Stimulated activated CD8-positive, alpha-beta memory T cell treated with anti-CD3 and anti-CD28 coated beads, Interleukin-4, amount 100 ng/mL, for 4 hours (primary cell): ENCODE results near the gene VRK3.
"Not testable (repeated sequence)": the region's sequence is repeated elsewhere in the genome, so short reads cannot be mapped to it uniquely, and the experiment has no call there.

ENCODE experiments used
- DNase-seq, 2 donors: peaks; one replicate each; pipeline ENCODE4 v3.0.0-alpha.2; 2020; ENCODE audit warnings: low read depth in 2 of 2, low spot score in 1 of 2

VRK3 gene

DNA sequence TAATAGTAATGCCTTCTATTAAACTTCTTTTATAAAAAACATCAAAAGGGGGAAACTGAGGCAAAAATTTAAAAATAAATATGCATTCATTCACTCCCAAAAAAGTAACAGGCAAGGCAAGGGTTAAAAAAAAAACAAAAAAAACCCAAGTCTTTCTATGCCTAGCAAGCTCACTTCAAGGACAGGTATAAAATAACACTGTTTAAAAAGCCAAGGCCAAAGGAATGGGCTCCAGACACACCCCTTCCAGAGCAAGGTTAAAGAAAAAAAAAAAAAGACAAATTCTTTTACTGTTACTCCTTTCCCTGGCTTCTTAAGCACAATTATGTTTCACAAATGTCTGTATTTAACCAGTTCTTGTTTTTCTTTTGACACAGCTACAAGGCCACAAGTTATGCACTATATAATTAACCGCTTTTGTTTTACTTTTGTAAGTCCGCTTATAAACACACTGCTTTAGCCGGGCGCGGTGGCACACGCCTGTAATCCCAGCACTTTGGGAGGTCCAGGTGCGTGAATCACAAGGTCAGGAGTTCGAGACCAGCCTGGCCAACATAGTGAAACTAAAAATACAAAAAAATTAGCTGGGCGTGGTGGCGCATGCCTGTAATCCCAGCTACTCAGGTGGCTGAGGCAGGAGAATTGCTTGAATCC, 67.8 kb downstream of the VRK3 start:
- no peak for DNase-seq

DNA sequence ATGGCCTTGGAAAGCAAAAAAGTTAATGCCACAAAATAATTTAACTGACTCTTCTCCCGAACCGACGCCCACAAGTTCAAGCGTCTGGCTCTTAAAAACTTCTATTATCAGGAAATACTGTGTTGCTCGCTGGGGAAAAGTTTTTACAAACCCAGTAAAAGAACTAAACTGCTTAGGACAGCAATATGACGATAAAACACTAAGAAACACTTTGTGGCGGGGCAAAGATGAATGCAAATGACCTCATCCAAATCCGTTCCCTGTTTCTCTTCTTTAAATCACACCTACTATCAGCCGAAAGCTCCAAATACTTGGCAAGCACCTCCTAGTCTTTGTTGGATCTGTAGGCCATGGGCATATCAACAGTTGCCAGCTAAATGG, 69.1 kb downstream of the VRK3 start:
- DNase-seq = no peak

DNA sequence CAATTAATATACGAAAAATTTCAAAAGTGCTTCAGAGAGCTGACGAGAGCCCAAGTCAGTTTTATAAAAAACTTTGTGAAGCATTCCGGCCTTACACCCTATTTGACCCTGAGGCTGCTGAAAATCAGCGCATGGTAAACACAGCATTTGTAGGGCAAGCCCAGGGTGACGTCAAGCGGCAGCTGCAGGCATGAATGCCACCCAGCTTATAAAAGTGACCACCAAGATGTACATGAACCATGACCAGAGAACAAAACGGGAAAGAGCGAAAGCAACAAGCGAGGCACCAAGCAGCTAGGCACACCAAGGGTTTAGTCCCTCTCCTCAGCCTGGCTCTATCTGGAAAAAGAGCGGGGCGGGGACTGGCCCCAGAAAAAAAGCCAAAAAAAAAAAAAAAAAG, 70.2 kb downstream of the VRK3 start:
- no peak for DNase-seq

DNA sequence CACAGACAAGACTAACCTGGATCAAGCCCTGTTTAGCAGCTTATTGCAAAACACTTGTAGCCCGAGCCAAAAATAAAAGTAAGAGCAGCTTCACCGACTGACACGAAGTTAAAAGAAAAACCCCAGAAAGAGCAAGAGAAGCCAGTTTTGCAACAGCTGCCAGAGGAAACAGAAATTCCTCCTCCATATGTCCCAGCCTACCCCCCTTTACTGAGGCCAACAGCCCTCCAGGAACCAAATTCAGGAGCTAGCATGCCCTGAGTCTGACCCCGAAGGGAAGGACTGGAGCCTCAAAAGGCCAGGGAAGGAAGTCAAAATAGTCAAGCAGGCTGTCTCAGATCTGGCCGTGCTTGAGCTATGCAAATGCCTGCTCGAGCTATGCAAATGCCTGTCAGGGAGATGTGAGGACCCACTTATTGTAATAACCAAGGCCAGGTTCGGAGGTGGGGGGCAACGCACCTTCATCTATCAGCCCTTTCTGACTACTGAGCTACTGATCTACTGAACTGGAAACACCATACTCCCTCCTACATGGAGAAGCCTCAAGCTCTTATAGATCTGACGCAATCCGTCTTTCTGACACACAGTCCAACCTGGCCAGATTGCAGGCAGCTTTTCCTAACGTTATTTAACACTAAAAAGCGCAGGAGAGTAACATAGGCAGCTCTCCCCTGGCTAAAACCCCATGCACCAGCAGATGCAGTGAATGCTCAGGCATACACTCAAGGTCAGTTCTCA, 70.9 kb downstream of the VRK3 start:
- no peak for DNase-seq

DNA sequence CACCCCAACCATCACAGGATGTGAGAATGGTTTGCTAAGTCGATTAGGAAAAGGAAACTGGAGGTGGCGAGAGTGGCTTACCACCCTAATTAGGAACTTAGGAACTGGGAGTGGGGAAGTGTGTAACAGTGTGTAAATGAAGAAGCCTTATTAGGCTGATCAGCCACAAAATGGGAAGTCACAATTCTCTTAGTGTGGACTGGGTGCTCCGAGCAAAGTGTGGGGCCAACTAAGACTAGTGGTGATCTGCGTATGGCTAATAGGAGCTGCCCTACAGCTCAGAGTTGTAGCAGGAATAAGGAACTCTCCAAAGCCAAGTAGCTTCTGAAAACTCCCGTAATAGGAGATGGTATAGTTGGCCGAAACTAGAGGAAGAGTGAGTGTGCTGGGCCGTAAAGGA, 71.8 kb downstream of the VRK3 start:
- no peak for DNase-seq

DNA sequence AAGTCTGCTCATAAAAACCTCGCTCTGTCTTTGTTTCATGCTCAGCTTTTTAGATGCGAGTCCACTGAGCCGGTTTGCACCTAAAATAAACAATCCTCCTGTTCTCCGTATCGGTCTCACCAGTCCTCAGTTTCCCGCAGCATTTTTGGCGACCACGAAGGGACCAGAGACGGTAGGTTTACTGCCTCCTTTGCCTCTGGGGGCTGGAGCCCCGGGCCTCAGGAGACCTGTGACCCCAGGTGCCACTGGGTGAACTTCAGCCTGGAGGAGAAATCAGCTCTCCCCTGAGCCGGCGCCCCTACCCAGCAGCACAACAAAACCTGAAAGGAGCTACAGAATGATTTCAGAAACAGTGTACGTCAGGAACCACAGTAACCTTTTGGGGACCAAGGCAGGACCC, 72.3 kb downstream of the VRK3 start:
- DNase-seq = no peak

DNA sequence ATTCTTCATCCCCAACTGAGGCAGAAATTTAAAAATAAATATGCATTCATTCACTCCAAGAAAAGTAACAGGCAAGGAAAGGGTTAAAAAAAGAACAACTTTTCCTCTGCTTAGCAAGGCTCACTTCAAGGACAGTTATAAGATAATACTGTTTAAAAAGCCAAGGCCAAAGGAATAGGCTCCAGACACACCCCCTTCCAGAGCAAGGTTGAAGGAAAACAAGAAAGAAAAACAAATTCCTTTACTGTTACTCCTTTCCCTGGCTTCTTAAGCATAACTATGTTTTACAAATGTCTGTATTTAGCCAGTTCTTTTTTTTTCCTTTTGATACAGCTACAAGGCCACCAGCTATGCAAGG, 72.7 kb downstream of the VRK3 start:
- DNase-seq = no peak

DNA sequence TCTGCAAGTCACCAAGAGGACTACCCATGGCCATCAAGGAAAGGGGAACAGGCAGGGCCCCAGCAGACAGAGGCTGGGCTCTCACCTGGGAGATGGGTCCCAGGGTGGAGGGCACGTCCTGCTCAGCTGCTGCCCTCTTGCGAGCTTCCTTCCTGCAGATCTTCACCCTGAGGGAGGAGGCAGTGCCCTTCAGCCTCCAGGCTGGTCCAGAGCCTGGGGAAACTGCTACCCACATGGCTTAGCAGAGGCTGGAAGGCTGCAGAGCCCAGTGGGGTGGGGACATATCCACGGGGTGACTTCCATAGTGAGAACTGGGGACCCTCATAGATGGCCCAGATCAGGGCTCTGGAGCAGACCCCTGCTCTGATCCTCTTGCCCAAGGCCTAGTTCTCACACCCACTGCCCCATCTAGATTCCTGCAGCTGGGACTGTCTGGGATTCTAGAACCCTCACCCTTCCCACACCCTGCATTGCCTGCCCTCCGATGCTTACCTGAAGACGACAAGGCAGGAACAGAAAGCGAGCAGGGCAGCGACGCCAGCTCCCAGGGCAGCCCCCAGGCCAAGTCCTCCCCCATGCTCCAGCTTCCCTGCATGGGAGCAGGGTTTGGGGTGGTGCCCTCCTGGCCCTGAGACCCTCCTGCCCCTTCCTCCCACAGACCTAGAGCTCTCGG, 73.2 kb downstream of the VRK3 start:
- DNase-seq = no peak

DNA sequence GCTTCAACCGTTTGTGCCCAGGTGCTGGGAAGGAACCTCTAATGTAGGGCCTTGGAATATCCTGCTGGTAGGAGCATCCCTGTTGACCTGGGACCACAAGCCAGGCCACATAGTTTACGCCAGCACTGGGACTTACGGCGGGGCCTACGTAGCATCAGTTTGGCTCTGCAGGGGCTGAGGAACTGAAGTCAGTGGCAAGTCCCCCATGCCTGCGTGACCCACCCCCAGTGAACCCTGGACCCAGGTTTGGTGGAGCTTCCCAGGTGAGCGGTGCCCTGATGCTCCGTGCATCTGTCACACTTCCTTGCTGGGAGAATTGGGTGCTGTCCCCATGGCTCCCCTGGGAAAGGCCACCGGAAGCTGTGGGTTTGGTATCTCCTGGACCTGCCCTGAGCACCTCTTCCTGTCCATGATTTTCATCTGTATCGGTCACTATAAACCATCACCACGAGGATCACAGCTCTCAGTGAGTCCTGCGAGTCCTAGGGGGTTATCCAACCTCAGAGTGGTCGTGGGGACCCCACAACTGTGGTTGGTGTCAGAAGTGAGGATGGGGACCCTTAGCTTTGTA, 74.1 kb downstream of the VRK3 start:
- DNase-seq = no peak

DNA sequence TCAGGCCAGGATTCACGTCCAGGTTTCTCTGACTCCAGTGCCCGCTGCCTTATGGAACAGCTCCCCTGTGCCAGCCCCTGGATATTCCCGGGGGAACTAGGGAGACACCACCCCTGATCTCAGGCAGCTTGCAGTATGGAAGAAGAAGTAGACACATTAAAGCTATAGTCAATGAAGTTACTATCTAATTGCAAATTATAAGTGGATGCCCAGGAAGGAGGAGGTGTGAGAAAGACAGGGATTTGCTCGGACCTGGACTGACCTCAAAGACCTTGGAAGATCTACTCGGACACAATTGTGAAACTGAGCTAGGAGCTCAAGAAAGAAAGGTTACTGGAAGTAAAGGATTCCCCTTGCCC, 74.6 kb downstream of the VRK3 start:
- no peak for DNase-seq

DNA sequence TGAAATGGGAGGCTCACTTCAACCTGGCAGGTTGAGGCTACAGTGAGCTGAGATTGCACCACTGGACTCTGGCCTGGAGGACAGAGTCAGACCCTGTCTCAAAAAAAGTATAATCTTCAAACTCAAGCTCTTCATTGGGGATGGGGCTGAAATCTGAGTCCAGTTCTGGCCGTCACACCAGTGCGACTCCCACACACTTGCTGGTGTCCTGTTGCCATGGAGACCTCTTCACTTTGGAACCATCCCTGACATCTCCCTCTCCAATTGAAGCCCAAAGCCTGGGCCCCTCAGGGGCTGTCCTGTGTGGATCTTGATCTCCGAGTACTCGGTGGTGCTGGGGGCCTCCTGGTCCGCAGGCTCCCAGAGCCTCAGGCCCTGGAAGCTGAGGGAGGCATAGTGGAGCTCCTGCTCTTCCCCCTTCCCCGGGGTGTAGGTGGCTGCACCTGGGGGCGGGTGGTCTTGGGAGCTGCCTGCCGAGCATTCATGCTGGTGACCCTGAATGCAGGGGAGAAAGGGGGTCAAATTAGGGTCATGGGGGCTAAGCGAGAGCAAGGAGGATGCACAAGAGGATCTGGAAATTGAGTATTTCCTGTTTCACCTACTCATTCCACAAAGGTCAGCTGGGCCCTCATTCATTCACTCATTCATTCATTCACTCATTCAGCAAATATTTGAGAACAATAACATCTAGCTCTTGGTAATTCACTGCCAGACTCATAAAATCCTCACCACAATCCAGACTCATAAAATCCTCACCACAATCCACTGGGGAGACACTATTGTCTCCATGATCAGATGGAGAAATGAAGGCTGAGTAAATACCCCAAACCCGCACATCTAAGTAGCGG, 75.2 kb downstream of the VRK3 start:
- DNase-seq = no peak

DNA sequence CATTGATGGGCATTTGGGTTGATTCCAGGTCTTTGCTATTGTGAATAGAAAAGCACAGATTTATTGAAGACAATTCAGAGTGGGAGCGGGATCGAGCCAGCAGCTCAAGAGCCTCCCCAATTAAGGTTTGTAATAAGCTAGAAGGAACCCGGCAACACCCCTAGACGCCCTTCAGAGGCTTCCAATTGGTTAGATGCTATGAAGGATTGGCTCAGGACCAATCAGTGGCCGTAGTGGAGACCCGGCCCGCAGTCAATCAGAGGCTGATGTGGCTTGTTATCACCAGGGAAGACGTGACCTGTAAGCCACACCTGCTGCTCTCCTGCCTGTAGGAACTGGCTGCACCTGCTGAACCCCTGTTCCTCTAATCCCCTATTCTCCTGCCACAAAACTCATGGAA, 78.8 kb downstream of the VRK3 start:
- no peak for DNase-seq

DNA sequence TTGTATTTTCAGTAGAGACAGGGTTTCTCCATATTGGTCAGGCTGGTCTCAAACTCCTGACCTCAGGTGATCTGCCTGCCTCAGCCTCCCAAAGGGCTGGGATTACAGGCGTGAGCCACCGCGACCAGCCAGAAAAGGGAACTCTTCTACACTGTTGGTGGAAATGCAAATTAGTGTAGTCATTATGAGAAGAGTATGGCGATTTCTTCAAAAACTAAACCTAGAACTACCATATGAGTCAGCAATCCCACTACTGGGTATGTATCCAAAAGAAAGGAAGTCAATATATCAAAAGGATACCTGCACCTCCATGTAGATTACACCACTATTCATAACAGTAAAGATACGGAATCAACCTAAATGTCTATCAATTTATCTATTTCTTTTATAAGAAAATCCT, 80.6 kb downstream of the VRK3 start:
- DNase-seq = not testable (repeated sequence)

DNA sequence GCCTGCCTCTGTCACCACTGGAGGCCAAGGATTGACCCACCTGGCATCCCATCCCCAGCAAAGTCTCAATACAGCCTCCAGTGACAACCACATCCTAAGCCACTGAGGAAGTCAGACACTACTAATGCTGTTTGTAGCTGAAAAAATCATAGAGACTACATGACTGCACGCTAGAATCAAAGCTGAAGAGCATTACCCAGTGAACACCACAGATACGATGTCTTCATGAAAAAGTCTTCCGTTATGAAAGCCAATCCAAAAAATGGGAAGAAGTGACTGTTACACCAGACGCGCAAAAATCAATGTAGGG, 84.7 kb downstream of the VRK3 start:
- DNase-seq = no peak

DNA sequence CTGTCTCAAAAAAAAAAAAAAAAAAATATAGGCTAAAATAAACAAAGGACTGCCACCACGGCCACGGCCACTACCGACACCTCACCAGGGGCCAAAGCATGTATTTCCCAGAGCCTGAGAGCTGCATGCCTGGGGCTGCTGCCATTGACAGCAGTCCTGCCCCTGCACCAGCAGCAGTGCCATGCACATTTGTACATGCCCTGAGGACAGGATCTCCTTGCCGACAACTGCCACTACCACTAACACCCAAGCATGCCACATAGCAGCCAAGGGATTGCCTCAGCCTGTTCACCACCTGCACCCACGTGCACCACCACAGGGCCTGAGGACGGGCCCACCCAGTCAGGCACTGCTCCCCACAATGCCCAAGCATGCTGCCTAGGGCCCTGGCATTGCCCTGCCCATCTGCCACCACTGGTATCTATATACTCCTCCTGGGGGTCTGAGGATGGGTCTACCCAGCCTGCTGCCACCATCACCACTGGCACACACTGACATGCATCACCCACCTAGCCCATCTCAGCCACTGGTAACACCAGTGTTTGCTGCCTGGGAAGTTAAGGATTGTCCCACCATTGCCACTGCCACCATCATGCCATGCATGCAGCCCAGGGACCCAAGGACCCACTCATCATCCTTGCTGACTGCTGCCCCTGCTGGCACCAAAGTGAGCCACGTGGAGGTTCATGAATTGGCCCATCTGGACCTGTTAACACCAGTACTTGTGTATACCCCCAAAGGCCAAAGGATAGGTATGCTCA, 85.3 kb downstream of the VRK3 start:
- no peak for DNase-seq

DNA sequence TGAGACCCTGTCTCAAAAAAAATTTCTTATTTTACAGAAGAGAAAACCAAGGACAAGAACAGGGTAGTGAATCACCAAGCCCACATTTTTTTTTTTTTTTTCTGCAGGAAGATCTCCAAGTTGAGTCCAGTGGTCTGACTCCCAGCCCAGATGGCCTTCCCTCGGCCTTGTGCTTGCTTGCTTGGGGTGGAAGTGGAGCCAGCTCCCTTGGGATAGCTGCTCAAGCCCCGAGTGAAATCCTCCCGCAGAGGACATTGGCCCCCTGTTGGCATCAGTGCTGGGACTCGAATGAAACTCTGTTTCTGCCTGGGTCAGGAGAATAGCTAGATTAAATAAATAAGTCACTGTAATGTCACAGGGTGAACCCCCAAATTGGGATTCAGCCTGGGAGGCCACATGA, 86.5 kb downstream of the VRK3 start:
- no peak for DNase-seq

DNA sequence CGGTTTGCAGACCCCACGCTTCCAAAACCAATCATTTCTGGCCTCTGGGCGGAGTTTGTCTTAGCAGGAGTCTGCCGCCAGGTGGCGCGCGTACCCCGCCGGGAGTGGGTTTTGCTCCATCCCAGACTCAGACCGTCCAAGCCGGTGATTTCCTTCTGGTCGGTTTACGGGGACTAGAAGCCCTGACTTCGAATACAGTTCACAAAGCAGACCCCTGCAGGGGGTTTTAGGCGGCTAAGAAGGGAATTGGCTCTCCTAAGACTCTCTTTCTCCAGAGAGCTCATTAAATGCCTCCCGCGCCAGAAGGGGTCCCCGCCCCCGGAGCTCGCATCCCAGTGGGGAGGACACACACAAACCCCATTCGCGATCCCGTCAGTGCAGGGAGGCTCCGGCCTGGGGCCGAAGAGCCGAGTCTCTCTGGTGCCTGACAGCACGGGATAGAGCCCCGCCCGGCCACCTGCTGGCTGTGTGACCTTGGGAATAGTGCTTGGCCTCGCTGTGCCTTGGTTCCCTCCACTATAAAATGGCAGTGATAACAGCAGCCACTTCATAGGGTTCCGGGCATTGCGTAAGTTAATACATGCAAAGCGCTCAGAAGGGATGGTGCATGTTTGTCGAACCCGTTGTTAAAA, 87.3 kb downstream of the VRK3 start:
- peak; percentile 44 to 65 for DNase-seq

DNA sequence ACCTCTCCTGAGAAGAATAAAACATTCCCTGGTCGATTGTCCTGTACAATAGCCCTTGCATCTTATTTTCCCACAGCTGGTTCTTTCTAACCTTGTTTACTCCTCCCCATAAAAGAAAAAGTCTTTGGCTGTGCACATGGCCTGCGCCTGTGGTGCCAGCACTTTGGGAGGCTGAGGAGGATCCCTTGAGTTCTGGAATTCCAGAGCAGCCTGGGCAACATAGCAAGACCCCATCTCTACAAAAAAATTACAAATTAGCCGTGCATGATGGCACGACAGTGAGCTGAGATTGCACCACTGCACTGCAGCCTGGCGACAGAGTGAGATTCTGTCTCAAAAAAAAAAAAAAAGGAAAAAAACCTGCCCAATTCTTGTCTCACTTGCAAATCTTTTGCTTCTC, 88.6 kb downstream of the VRK3 start:
- no peak for DNase-seq

DNA sequence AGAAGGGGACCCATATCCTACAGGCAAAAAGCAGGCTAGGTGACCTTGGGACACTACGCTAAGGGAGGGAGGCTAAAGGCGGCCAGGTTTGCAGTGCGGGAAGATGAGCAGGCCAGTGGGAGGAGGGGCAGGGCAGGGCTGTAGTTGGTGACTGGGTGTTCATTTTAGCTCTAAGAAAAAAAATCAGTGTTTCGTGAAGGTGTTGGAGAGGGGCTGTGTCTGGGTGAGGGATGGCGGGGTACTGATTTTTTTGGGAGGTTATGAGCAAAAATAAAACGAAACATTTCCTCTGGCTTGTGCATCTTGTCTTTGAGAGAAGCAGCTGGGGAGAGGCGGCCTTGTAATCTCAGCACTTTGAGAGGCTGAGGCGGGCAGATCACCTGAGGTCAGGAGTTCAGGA, 91.5 kb downstream of the VRK3 start:
- DNase-seq = no peak

DNA sequence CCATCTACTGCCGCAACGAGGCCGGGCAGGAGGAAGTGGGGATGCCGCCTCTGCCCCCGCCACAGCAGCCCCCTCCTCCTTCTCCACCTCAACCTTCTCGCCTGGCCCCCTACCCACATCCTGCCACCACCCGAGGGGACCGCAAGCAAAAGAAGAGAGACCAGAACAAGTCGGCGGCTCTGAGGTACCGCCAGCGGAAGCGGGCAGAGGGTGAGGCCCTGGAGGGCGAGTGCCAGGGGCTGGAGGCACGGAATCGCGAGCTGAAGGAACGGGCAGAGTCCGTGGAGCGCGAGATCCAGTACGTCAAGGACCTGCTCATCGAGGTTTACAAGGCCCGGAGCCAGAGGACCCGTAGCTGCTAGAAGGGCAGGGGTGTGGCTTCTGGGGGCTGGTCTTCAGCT, 92.4 kb downstream of the VRK3 start:
- DNase-seq = no peak

DNA sequence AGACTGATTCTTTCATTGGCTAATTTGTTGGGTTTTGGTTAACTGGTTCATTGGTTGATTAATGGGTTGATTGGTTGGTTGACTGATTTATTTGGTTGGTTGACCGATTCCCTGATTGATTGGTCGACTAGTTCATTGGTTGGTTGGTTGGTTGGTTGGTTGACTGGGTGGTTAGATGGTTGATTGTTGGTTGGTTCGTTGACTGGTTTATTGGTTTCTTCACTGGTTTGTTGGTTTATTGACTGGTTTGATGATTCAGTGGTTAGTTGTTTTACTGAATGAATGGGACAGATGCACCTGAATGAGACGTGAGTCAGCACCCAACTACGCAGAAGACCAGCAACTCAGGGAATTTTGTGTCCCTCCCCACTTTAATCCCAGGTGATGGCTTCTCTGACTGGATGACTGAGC, 93.1 kb downstream of the VRK3 start:
- DNase-seq = no peak
